Colonic mucosa (tissue), 4 donors: Measurements from ENCODE around the gene SLC6A20. TPM values are rescaled to one million over a fixed set of nuclear protein-coding genes. Genes with fewer than 3 reads are reported as not detected.

Experiments used
- DNase-seq: peaks from one replicate; pipeline ENCODE4 v3.0.0-alpha.2; 2020
- H3K27ac ChIP-seq: fragments of 200-600 bp; one replicate; pipeline ENCODE4 v1.8.0; 2021
- H3K27me3 ChIP-seq: fragments of 200-600 bp; one replicate; pipeline ENCODE4 v1.8.0; 2021
- H3K36me3 ChIP-seq: fragments of 200-600 bp; one replicate; pipeline ENCODE4 v1.8.0; 2021
- H3K4me1 ChIP-seq: fragments of 200-600 bp; one replicate; pipeline ENCODE4 v1.8.0; 2021; ENCODE audit warnings: mild to moderate bottlenecking
- H3K4me3 ChIP-seq: fragments of 200-600 bp; one replicate; pipeline ENCODE4 v1.8.0; 2021
- H3K9ac ChIP-seq, 2 donors: one replicate each; pipeline ENCODE4 v1.7.0; 2013; ENCODE audit warnings: control low read depth in 2 of 2, low read depth in 2 of 2, low read length in 2 of 2
- H3K9me3 ChIP-seq: fragments of 200-600 bp; one replicate; pipeline ENCODE4 v1.8.0; 2021
- CTCF ChIP-seq: fragments of 200-600 bp; IDR thresholded peaks from one replicate; pipeline ENCODE4 v1.8.0; 2022; ENCODE audit warnings: antibody characterized with exemption, mild to moderate bottlenecking
- intact Hi-C: fragments of 100-400 bp; cut with DNase I; formaldehyde crosslinking; loops from one replicate; pipeline ENCODE4 v1.14.1; 2022
- total RNA-seq, 2 donors: library from RNA; stranded (reverse); fragmentation: NEBNext Ultra II Directional in 1 of 2; extraction: Animal tissue kit (Norgen Biotek cat#: 25700) in 1 of 2; gene quantifications; one replicate each; pipeline ENCODE4 v1.2.1, GENCODE V29; 2021
- donor health status: healthy.
- donor health status: DM: no; HTN: no; CAD: no.
- donor health status: DM: no; HTN: no; CAD: no.

The SLC6A20 gene
- total RNA-seq, 2 donors from 2014 or later: 4.2 to 4.4 TPM

- DNase-seq: no peak
- no peaks in the 10 kb centered on the region for H3K9me3 ChIP-seq
- H3K27ac ChIP-seq: no peak overlapping the region
- no peaks in the 10 kb centered on the region for H3K4me1 ChIP-seq
- no peaks in the 10 kb centered on the region for H3K27me3 ChIP-seq
- no peak for TF ChIP-seq CTCF
- no peaks in the 10 kb centered on the region for H3K36me3 ChIP-seq
- H3K4me3 ChIP-seq: no peak overlapping the region
- H3K9ac ChIP-seq: no peak overlapping the region
- intact Hi-C loops: no loop called here
These were observed 5.8 kb upstream of the SLC6A20 start for GRCh38 chr3:45802146-45802545.

- no peak for TF ChIP-seq CTCF
- H3K27me3 ChIP-seq: peaks cover 10% of the 10 kb centered on the region
- H3K4me3 ChIP-seq: no peak overlapping the region
- peak; percentile 58 for DNase-seq
- intact Hi-C loops: no loop called here
- H3K27ac ChIP-seq: no peak overlapping the region
- H3K4me1 ChIP-seq: peaks cover 8% of the 10 kb centered on the region
- H3K9me3 ChIP-seq: no peaks in the 10 kb centered on the region
- no peak overlapping the region for H3K9ac ChIP-seq
- no peaks in the 10 kb centered on the region for H3K36me3 ChIP-seq
These were observed 4.3 kb upstream of the SLC6A20 start for GRCh38 chr3:45800611-45801010.

- intact Hi-C loops: no loop called here
- H3K27ac ChIP-seq: no peak overlapping the region
- H3K27me3 ChIP-seq: peaks cover 14% of the 10 kb centered on the region
- DNase-seq: no peak
- no peak for TF ChIP-seq CTCF
- H3K4me1 ChIP-seq: peaks cover 8% of the 10 kb centered on the region
- H3K36me3 ChIP-seq: no peaks in the 10 kb centered on the region
- no peak overlapping the region for H3K9ac ChIP-seq
- no peak overlapping the region for H3K4me3 ChIP-seq
- H3K9me3 ChIP-seq: no peaks in the 10 kb centered on the region
These were observed 3.2 kb upstream of the SLC6A20 start for GRCh38 chr3:45799586-45799985.

GRCh38 chr3:45798034-45798433, 1.7 kb upstream of the SLC6A20 start:
- peaks cover 8% of the 10 kb centered on the region for H3K4me1 ChIP-seq
- no peak overlapping the region for H3K27ac ChIP-seq
- H3K36me3 ChIP-seq: no peaks in the 10 kb centered on the region
- H3K9ac ChIP-seq: no peak overlapping the region
- DNase-seq: no peak
- TF ChIP-seq CTCF: no peak
- H3K4me3 ChIP-seq: no peak overlapping the region
- peaks cover 14% of the 10 kb centered on the region for H3K27me3 ChIP-seq
- intact Hi-C loops: no loop called here
- H3K9me3 ChIP-seq: no peaks in the 10 kb centered on the region

GRCh38 chr3:45796902-45797637, 734 bp upstream of the SLC6A20 start:
- Histone ChIP-seq H3K9ac (no peak overlapping the region), H3K36me3 (no peaks in the 10 kb centered on the region), H3K27me3 (peaks cover 14% of the 10 kb centered on the region), H3K27ac (no peak overlapping the region), H3K4me1 (peaks cover 8% of the 10 kb centered on the region), H3K4me3 (no peak overlapping the region), H3K9me3 (no peaks in the 10 kb centered on the region)
- no peak for DNase-seq
- TF ChIP-seq CTCF: no peak
- intact Hi-C loops: no loop called here
